NCI-H748 (cell line): ENCODE results near the gene POU6F1.
A peak's percentile ranks its signal among the peaks of the same experiment; 100 is the strongest.
"Not testable (repeated sequence)": the region's sequence is repeated elsewhere in the genome, so short reads cannot be mapped to it uniquely, and the experiment has no call there.

Source experiments
- DNase-seq: peaks from one replicate; lab custom pipeline; 2025; ENCODE audit not compliant: unreplicated experiment; lab: John Stamatoyannopoulos, UW

Gene POU6F1

GRCh38 chr12:51217968-51218606 is at the start of gene POU6F1:
POU6F1 (minus strand) TSS chr12:51218062; CDS start chr12:51206836, 11,226 bp downstream.
- peak; percentile 79 for DNase-seq

GRCh38 chr12:51265024-51265423 is 47.2 kb upstream of the POU6F1 start:
- no peak for DNase-seq

GRCh38 chr12:51264297-51264696 is 46.4 kb upstream of the POU6F1 start:
- DNase-seq, result no peak

- DNase-seq, result no peak
Measured at GRCh38 chr12:51263341-51263740, 45.5 kb upstream of the POU6F1 start.

- DNase-seq, result peak; percentile 33
Measured at GRCh38 chr12:51262758-51263177, 44.9 kb upstream of the POU6F1 start.

- not testable (repeated sequence) for DNase-seq
Measured at GRCh38 chr12:51259600-51259999, 41.7 kb upstream of the POU6F1 start.

- DNase-seq, result no peak
Measured at GRCh38 chr12:51254536-51254935, 36.7 kb upstream of the POU6F1 start.

GRCh38 chr12:51253276-51253675 is 35.4 kb upstream of the POU6F1 start:
- no peak for DNase-seq

GRCh38 chr12:51247523-51248206 is 29.8 kb upstream of the POU6F1 start:
- peak; percentile 66 for DNase-seq

GRCh38 chr12:51246254-51246853 is 28.5 kb upstream of the POU6F1 start:
- DNase-seq, result no peak

- no peak for DNase-seq
Measured at GRCh38 chr12:51245476-51246253, 27.8 kb upstream of the POU6F1 start.

GRCh38 chr12:51244269-51244668 is 26.4 kb upstream of the POU6F1 start:
- DNase-seq, result no peak

GRCh38 chr12:51242876-51243275 is 25.0 kb upstream of the POU6F1 start:
- DNase-seq, result no peak

- no peak for DNase-seq
Measured at GRCh38 chr12:51242120-51242519, 24.3 kb upstream of the POU6F1 start.

- DNase-seq, result no peak
Measured at GRCh38 chr12:51240971-51241370, 23.1 kb upstream of the POU6F1 start.

GRCh38 chr12:51238510-51239334 is 20.9 kb upstream of the POU6F1 start, which contains the start of gene DAZAP2:
DAZAP2 (plus strand) TSS chr12:51238826; CDS start chr12:51238908, 82 bp downstream.
- peak; percentile 97 for DNase-seq

GRCh38 chr12:51238037-51238509 is 20.2 kb upstream of the POU6F1 start:
- DNase-seq, result peak; percentile 69

- no peak for DNase-seq
Measured at GRCh38 chr12:51234530-51234929, 16.7 kb upstream of the POU6F1 start.

- no peak for DNase-seq
Measured at GRCh38 chr12:51232642-51233041, 14.8 kb upstream of the POU6F1 start.

GRCh38 chr12:51229116-51229809 is 11.4 kb upstream of the POU6F1 start:
- DNase-seq, result no peak
